Gastroesophageal sphincter (tissue), 3 donors: Measurements from ENCODE around the gene PARD6B.

Experiments used
- CTCF ChIP-seq, 4 experiments: fragments of 200-600 bp in 2 of 4; fragments of 450-650 bp in 2 of 4; sonication (generic) in 1 of 4; IDR thresholded peaks; one replicate each; pipeline ENCODE4 v1.5.1; 2017 to 2019; ENCODE audit warnings: antibody characterized with exemption in 4 of 4, mild to moderate bottlenecking in 2 of 4, moderate library complexity in 2 of 4
- EP300 ChIP-seq: sonication (generic); formaldehyde crosslinking; IDR thresholded peaks from one replicate; pipeline ENCODE4 v1.6.1; 2017; ENCODE audit warnings: antibody characterized with exemption, mild to moderate bottlenecking

GRCh38 chr20:50783903-50784302 lies 52.5 kb downstream of the PARD6B start:
- TF ChIP-seq EP300, result no peak
- TF ChIP-seq CTCF (IDR thresholded peaks at IDR 0.05), result no peak
